ENCODE data around the gene KAT14.

- peak in 4 of 6 experiments; percentile 23 to 56 (median 34) for TF ChIP-seq CTCF (IDR thresholded peaks at IDR 0.05)
- no peak for TF ChIP-seq POLR2A (IDR thresholded peaks at IDR 0.05)
These were observed 59.9 kb downstream of the KAT14 start for GRCh38 chr20:18197382-18198070.
